Measurements from ENCODE around the gene CLSTN2. TPM values are rescaled to one million over a fixed set of nuclear protein-coding genes. Genes with fewer than 3 reads are reported as not detected.
A peak's percentile ranks its signal among the peaks of the same experiment; 100 is the strongest.

Gene CLSTN2
- total RNA-seq, 2 donors from 2014 or later, result 13.6 to 28.3 TPM

DNA sequence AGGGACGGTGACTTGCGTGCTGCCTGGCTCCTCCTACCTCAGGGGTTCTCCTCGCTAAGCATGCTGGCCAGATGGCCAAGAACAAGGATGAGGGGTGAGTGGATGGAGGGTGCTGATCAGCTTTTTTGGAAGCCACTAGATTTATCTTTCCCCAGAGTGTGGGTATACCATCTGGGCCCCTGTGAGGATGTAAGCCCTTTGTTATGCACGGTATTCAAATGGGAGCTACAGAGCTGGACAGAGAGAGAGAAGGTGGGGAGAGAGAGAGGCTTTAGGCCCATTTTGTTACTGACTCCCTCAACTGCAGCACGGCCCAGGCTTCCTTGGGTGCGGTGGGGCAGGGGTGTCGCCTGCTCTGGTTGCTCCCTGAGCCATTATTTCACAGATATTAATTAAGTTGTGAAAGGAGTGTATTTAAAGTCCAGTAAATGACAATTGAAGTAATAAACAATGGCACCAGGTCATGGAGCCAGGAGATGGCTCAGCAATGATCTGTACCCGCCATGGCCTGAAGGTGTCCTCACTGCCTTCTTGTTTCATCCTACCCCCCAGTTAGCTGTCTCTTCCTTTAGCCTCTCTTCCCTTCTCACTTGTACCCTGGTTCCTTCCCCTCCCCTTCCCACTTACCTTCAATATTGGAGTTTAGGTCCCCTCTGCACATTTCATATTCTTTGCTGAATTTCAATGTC is 158.0 kb downstream of the CLSTN2 start:
- H3K27ac ChIP-seq, result no peak overlapping the region
- H3K4me1 ChIP-seq, result peaks cover 0 to 15% of the 10 kb centered on the region in 2 donors
- no peaks in the 10 kb centered on the region for H3K27me3 ChIP-seq
- no peak overlapping the region for H3K4me3 ChIP-seq
- peaks cover 0 to 7% of the 10 kb centered on the region in 2 donors for H3K9me3 ChIP-seq
- no peaks in the 10 kb centered on the region for H3K36me3 ChIP-seq
- DNase-seq (ENCODE audit: low spot score), result no peak
- TF ChIP-seq, protein P1, sequence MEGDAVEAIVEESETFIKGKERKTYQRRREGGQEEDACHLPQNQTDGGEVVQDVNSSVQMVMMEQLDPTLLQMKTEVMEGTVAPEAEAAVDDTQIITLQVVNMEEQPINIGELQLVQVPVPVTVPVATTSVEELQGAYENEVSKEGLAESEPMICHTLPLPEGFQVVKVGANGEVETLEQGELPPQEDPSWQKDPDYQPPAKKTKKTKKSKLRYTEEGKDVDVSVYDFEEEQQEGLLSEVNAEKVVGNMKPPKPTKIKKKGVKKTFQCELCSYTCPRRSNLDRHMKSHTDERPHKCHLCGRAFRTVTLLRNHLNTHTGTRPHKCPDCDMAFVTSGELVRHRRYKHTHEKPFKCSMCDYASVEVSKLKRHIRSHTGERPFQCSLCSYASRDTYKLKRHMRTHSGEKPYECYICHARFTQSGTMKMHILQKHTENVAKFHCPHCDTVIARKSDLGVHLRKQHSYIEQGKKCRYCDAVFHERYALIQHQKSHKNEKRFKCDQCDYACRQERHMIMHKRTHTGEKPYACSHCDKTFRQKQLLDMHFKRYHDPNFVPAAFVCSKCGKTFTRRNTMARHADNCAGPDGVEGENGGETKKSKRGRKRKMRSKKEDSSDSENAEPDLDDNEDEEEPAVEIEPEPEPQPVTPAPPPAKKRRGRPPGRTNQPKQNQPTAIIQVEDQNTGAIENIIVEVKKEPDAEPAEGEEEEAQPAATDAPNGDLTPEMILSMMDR (IDR thresholded peaks at IDR 0.05), result peak in 1 of 2 donors; percentile 26

DNA sequence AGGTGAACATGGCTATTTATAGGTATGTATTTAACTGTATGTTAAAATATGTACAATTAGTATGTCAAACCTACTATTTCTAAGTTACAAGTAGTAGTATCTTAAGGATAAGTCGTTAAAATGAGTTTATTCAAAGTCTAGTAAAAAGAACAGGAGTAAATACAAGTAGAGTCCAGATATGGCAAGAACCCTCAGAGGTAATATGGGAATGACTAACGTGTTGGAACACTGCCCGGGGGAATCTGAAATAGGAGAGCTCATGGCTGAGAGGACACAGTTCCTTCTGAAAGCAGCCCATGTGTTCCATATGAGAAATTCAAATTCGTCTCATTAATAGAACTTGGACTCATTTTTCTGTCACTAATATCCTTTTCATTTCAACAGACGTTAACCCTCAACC is 158.8 kb downstream of the CLSTN2 start:
- no peaks in the 10 kb centered on the region for H3K27me3 ChIP-seq
- H3K36me3 ChIP-seq, result no peaks in the 10 kb centered on the region
- DNase-seq (ENCODE audit: low spot score), result peak; percentile 77
- no peak overlapping the region for H3K27ac ChIP-seq
- peaks cover 0 to 7% of the 10 kb centered on the region in 2 donors for H3K9me3 ChIP-seq
- no peak overlapping the region for H3K4me3 ChIP-seq
- TF ChIP-seq, protein P1 (IDR thresholded peaks at IDR 0.05), result no peak
- H3K4me1 ChIP-seq, result peaks cover 0 to 15% of the 10 kb centered on the region in 2 donors

DNA sequence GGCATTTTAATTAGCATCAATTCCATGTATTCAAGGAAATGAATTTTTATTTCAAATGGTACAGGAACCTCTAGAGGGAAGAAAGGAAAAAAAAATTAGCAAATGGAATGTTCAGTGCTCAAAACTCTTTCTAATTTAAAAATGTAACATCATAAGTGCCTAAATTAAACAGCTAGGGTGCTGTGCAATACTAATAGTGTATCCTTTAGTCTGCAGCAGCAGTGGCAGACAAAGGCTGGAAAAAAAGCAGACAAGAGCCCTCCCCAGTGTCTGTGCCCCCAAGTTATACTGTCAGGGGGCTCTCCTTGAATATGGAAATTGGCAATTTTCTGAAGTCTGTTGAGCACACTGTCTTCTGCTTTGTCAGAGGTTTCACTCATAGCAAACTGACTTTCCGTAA is 159.5 kb downstream of the CLSTN2 start:
- Histone ChIP-seq H3K36me3 (no peaks in the 10 kb centered on the region), H3K4me1 (peaks cover 0 to 15% of the 10 kb centered on the region in 2 donors), H3K27ac (no peak overlapping the region), H3K4me3 (no peak overlapping the region), H3K9me3 (peaks cover 0 to 2% of the 10 kb centered on the region in 2 donors), H3K27me3 (no peaks in the 10 kb centered on the region)
- DNase-seq (ENCODE audit: low spot score), result no peak
- TF ChIP-seq, protein P1 (IDR thresholded peaks at IDR 0.05), result no peak

DNA sequence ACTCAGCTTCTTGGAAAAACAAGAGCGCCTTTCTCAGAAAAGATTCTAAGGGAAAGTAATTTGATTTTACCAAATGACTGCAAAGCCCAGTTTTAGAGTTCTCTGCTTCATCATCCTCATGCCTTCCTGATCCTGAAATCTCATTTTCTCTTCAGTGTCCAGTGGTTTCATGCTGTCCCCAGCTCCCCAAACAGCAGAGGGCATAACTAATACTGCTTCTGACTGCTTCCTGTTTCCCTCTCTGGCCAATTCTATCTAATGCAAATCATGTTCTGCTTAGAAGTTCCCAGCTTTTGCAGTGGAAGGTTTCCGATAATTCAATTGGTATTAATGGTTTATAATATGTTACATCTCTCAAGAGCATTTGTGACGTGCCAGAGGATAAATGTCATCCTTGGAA is 161.1 kb downstream of the CLSTN2 start:
- H3K36me3 ChIP-seq, result no peaks in the 10 kb centered on the region
- peaks cover 0 to 15% of the 10 kb centered on the region in 2 donors for H3K4me1 ChIP-seq
- no peaks in the 10 kb centered on the region for H3K27me3 ChIP-seq
- TF ChIP-seq, protein P1 (IDR thresholded peaks at IDR 0.05), result no peak
- DNase-seq (ENCODE audit: low spot score), result no peak
- no peak overlapping the region for H3K27ac ChIP-seq
- no peaks in the 10 kb centered on the region for H3K9me3 ChIP-seq
- no peak overlapping the region for H3K4me3 ChIP-seq

DNA sequence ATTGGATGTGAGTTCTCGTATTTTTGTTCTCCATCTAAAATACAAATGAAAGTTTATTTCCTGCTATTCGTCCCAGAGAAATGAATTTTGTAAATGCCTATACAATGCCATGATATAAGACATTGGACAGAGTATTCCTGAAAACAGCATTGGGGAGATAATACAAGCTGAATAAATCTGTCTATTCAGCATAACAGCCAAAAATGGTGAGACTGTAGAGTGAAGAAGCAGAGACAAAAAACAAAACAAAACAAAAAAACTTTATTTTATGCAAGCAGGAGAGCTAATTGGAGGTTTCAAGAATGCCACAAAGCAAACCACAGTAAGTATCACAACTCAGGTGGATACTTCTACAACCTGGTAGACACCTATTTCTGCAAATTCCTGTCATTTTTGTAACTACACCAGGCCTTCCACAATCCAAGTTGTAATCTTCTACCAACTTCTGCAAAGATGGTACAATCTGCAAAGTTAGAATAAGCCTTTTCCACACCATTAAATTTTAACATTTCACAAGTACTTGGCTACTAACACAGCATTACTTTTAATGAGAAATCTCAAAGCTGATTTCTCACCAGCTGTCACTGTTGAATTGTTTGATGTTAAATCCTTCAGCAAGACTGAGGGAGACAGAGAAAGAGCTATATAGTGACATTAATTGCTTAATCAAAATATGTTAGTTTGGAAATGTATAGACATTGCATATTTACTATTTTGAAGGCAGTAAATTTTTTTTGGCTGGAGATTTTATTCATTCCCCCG is 163.1 kb downstream of the CLSTN2 start:
- H3K9me3 ChIP-seq, result no peaks in the 10 kb centered on the region
- DNase-seq (ENCODE audit: low spot score), result no peak
- H3K36me3 ChIP-seq, result no peaks in the 10 kb centered on the region
- no peak overlapping the region for H3K27ac ChIP-seq
- H3K4me1 ChIP-seq, result peaks cover 0 to 11% of the 10 kb centered on the region in 2 donors
- H3K27me3 ChIP-seq, result no peaks in the 10 kb centered on the region
- TF ChIP-seq, protein P1 (IDR thresholded peaks at IDR 0.05), result no peak
- H3K4me3 ChIP-seq, result no peak overlapping the region

Measured in right atrium auricular region (tissue), 2 donors.